PFSK-1 (cell line): Measurements from ENCODE around the gene TRIM4.

ENCODE experiments used
- POLR2AphosphoS5 ChIP-seq: IDR thresholded peaks from 2 replicates; pipeline ENCODE4 v1.6.1; 2012; ENCODE audit warnings: low read depth, mild to moderate bottlenecking, control low read depth, low read length, moderate library complexity
- SIN3A ChIP-seq: IDR thresholded peaks from 2 replicates; pipeline ENCODE4 v1.6.1; 2012; ENCODE audit warnings: mild to moderate bottlenecking, low read length, moderate library complexity, borderline replicate concordance; ENCODE audit not compliant: insufficient read depth
- TAF1 ChIP-seq: IDR thresholded peaks from 2 replicates; pipeline ENCODE4 v1.6.1; 2012; ENCODE audit warnings: low read length, control low read depth, borderline replicate concordance; ENCODE audit not compliant: insufficient read depth
- TF ChIP-seq, protein P1 (sequence below), 2 experiments: IDR thresholded peaks; 2 replicates each; pipeline versions ENCODE4 v1.6.1 to v1.8.0; 2011 to 2012; ENCODE audit warnings: low read depth in 2 of 2, low read length in 2 of 2, control low read depth in 1 of 2, inconsistent platforms in 1 of 2, mild to moderate bottlenecking in 1 of 2, moderate library complexity in 1 of 2; ENCODE audit not compliant: insufficient read depth in 1 of 2

DNA sequence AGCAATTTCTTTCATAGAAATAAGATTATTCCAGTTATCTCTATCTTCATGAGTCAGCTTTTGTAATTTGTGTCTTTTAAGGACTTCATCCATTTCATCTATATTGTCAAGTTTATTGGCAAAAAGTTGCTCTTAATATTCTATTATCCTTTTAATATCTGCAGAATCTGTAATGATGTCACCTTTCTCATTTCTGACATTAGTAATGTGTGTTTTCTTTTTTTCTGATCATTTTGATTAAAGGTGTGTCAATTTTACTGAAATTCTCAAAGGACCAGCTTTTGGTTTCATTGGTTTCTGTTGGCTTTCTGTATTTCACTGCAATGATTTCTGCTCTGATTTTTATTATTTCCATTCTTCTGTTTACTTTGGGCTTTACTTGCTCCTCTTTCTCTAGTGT lies 24.6 kb downstream of the TRIM4 start:
- TF ChIP-seq POLR2AphosphoS5 (no peak), SIN3A (no peak), TAF1 (no peak)
- TF ChIP-seq, protein P1, sequence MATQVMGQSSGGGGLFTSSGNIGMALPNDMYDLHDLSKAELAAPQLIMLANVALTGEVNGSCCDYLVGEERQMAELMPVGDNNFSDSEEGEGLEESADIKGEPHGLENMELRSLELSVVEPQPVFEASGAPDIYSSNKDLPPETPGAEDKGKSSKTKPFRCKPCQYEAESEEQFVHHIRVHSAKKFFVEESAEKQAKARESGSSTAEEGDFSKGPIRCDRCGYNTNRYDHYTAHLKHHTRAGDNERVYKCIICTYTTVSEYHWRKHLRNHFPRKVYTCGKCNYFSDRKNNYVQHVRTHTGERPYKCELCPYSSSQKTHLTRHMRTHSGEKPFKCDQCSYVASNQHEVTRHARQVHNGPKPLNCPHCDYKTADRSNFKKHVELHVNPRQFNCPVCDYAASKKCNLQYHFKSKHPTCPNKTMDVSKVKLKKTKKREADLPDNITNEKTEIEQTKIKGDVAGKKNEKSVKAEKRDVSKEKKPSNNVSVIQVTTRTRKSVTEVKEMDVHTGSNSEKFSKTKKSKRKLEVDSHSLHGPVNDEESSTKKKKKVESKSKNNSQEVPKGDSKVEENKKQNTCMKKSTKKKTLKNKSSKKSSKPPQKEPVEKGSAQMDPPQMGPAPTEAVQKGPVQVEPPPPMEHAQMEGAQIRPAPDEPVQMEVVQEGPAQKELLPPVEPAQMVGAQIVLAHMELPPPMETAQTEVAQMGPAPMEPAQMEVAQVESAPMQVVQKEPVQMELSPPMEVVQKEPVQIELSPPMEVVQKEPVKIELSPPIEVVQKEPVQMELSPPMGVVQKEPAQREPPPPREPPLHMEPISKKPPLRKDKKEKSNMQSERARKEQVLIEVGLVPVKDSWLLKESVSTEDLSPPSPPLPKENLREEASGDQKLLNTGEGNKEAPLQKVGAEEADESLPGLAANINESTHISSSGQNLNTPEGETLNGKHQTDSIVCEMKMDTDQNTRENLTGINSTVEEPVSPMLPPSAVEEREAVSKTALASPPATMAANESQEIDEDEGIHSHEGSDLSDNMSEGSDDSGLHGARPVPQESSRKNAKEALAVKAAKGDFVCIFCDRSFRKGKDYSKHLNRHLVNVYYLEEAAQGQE (IDR thresholded peaks at IDR 0.05; ENCODE audit: insufficient read depth in 1 of 2, low read depth in 2 of 2, low read length in 2 of 2), result no peak
